GOT3 (cell line): ENCODE data around the gene MRGPRX1.
"Not testable (repeated sequence)": the region's sequence is repeated elsewhere in the genome, so short reads cannot be mapped to it uniquely, and the experiment has no call there.

Source experiments
- DNase-seq: peaks from one replicate; lab custom pipeline; 2025; ENCODE audit warnings: mixed read lengths; lab: John Stamatoyannopoulos, UW

Gene MRGPRX1

DNA sequence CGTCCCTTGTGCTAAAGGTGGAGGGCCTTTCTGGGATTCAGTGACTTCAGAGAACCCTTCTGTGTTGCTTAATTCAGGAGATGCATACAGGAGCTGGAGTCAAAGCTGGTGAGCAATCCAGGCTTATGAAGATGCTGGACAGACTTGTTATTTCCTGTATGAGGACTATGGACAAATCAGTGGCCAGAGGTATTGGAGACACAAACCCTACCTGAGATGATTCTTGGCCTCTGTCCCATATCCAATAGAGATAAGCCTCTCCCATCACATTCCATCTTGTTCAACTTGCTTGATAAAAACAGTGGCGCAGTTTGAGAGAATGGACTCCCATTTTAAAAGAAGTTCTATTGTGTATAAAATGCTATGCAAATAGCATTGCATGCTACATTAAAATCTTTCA lies at the start of gene MRGPRX1:
Gene MRGPRX1 (minus strand): TSS at position 101 of the 400 bp plus-strand sequence. CDS start 4,630 bp downstream, outside the sequence.
- DNase-seq, result no peak

DNA sequence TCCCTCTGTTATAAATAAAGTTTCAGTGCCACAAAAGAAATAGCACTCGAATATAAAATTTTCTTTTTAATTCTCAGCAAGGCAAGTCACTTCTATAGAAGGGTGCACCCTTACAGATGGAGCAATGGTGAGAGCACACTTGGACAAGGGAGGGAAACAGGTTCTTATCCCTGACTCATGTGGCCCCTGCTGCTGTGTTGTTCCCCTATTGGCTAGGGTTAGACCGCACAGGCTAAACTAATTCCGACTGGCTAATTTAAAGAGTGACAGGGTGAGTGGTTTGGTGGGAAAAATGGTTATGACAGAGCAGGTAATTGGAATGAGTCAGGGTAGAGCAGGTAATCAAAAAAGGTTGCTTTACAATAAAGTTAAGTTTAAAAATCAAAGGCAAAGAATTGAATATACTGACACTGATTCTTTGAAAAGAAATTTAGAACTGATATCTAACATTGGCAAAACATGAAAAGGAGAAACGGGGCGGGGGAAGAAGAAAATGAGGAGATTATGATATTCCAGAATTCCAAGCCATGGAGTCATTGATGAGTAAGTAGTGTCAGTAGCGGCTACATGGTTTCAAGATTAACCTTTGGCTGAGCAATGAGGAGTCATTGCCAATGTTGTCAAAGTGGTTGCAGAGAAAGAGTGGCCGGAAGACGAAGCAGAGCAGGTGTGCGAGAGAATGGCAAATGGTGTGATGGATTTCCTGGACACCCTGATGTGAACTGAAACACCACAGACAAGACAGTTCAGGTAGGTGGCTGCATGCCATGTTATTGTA lies 48.4 kb upstream of the MRGPRX1 start:
- DNase-seq, result no peak

DNA sequence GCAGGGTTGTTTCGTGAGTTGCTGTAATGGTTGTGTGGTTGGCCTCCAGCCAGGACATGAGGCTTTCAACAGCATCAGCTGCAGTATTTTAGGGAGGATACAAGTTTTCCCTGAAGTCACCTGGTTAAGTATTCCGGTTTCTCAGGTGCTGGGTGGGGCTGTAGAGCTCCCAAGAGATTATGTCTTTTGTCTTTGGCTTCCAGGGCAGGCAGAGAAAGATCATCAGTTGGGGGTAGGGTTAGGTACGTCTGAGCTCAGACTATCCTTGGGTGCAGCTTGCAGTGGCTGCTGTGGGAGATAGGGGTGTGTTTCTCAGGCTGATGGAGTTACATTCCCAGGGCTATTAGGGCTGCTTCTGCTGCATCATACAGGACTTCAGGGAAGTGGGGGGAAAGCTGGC lies 47.5 kb upstream of the MRGPRX1 start:
- no peak for DNase-seq

DNA sequence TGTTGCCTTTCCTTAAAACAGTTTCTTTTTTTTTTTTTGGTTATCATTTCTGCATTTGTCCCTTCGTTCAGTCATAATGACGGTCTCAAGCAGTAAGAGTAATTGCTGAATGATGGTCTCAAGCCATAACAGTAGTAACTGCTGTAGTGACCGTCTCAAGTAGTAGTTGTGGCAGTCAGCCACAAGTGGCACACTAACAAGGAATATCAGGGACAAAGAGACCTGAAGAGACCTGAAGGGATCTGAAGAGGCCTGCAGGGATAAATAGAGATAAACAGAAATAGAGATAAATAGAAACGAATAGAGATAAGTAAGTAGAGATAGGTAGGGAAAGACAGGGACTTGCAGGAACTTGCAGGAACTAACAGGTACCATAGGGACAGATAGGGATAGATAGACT lies 42.7 kb upstream of the MRGPRX1 start:
- no peak for DNase-seq

DNA sequence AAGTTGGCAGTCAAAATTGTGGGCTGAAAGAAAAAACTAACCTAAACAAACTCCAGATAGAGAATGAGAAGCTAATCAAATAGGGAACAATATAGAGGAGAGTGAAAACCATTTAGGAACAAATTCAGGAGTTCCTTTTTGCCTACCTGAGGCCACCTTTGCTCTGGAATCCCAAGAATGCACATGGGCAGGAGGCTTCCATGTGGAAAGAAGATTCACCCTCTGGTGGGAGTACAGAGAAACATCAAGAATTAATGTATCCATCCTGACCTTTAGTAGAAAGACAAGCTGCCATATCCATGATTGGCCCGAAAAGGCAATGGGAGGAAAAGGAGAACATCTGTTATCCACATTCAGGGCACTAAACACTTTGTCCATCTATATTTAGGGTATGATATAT lies 35.0 kb upstream of the MRGPRX1 start:
- no peak for DNase-seq

DNA sequence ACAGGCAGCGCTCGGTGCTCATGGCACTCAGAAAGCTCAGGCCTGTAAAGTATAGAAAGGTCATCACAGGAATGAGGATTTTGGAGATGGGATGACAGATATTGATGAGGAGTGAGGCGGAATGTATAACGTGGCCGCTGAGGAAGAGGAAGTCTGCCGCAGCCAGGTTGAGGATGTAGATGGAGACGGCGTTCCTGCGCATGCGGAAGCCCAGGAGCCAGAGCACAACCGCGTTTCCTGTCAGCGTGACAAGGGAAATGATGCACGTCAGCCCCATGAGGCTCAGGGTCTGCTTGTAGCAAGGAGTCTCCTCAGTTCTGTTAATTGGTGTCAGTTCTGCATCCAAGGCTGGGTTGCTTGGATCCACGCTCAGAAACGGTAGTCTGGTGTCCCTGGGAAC lies 33.1 kb upstream of the MRGPRX1 start:
- DNase-seq, result no peak

DNA sequence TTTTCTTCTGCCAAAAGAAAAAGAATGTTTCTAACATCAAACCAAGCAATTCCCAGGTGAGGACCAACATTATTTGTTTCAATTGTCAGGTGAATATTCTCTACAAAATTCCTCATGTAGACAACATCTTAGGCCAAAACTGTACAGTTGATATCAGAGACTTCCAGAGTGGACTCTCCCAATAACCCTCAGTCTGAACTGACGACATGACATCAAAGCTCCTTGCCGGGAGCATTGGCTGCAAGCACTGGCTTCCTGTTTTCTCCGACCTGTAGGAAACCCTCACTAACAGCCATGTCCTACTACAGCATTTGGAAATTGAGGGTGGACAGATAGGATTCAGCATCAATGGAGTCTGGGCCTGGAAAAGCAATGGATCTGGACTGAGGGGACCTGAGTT lies 30.5 kb upstream of the MRGPRX1 start:
- DNase-seq, result no peak

DNA sequence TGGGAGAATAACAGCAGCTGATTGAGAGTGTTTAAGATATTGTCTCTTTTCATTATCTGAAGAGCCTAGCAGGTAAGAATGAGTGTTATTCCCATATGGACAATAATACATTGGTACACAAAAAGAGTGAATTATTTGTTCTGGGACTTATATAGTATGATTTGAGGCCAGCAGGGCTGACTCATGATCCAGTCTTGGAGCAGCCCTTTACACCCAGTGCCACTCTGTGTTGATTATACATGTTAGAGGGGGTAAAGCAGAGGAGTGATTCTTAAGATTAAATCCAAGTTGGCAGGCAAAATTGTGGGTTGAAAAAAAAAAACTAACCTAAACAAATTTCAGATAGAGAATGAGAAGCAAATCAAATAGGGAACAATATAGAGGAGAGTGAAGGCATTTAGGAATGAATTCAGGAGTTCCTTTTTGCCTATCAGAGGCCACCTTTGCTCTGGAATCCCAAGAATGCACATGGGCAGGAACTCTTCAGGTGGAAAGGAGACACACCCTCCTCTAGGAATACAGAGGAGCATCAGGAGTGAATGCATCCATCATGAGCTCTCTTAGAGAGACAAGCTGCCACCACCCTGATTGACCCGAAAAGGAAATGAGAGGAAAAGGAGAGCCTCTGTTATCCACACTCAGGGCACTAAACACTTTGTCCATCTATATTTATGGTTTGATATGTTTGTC lies 19.2 kb upstream of the MRGPRX1 start:
- DNase-seq, result no peak

DNA sequence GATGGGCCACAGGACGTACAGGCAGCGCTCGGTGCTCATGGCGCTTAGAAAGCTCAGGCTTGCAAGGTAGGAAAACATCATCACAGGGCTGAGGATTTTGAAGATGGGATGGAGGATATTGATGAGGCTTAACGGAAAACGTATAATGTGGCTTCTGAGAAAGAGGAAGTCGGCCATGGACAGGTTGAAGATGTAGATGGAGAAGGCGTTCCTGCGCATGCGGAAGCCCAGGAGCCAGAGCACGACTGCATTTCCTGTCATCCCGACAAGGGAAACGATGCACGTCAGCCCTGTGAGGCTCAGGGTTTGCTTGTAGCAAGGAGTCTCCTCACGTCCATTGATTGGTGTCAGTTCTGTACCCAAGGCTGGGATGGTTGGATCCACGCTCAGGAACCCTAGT lies 17.4 kb upstream of the MRGPRX1 start:
- no peak for DNase-seq

DNA sequence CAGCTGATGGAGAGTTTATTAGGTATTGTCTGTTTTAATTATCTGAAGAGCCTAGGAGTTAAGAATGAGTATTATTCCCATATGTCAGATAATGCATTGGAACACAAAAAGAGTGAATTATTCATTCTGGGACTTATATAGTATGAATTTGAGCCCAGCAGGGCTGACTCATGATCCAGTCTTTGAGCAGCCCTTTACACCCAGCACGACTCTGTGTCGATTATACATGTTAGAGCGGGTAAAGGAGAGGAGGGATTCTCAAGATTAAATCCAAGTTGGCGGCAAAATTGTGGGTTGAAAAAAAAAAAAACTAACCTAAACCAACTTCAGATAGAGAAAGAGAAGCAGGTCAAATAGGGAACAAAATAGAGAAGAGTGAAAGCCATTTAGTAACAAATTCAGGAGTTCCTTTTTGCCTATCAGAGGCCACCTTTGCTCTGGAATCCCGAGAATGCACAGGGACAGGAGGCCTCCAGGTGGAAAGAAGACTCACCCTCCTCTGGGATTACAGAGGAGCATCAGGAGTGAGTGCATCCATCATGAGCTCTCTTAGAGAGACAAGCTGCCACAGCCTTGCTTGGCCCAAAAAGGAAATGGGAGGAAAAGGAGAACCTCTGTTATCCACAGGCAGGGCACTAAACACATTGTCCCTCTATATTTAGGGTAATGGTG lies 3.1 kb downstream of the MRGPRX1 start:
- DNase-seq, result no peak

DNA sequence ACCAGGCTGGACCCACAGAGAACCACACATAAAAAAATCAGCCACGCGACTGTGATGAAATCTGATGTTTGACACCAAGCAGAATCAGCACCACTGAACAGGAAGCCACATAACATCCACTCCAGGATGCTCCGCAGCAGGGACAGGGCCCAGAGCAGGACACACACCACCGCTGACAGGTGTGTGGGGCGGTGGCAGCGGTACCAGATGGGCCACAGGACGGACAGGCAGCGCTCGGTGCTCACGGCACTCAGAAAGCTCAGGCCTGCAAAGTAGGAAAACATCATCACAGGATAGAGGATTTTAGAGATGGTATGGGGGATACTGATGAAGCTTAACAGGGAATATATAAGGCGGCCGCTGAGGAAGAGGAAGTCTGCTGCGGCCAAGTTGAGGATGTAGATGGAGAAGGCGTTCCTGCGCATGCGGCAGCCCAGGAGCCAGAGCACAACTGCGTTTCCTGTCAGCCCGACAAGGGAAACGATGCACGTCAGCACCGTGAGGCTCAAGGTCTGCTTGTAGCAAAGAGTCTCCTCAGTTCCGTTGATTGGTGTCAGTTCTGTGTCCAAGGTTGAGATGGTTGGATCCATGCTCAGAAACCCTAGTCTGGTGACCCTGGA lies 4.9 kb downstream of the MRGPRX1 start:
- no peak for DNase-seq

DNA sequence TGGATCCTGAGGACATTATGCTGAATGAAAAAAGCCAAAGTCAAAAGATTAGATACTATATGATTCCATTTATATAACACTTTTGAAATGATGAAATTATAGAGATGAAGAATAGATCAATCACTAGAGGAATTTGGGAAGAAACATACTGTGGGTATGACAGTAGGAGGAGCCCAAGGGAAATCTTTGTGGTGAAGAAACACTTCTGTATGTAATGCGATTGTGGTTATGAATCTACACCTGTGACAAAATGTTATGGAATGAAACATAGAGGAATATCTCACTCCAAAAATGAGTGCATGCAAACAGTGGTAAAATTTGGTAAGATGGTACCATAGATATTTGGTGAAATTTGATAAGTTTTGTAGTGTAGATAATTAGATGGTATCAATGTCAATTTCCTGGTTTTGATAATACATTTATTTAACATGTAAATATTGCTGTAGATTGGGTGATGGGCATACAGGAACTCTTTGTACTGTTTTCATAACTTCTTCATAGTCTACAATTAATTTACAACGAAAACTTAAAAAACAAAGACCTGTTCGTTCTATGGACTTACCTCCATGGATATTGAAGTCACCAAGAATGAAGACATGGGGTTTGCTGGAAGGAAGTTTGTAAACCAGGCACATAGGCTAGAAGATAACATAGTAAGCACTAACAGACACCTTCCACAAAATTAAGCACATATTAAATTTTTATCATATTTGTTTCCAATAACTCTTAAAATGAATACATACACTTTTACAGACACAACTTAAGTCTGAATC lies 11.5 kb downstream of the MRGPRX1 start:
- no peak for DNase-seq

DNA sequence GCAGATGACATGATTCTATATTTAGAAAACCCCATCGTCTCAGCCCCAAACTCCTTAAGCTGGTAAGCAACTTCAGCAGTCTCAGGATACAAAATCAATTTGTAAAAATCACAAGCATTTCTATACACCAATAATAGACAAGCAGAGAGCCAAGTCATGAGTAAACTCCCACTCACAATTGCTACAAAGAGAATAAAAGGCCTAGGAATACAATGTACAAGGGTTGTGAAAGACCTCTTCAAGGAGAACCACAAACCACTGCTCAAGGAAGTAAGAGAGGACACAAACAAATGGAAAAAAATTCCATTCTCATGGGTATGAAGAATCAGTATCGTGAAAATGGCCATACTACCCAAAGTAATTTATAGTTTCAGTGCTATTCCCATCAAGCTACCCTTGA lies 13.8 kb downstream of the MRGPRX1 start:
- not testable (repeated sequence) for DNase-seq

DNA sequence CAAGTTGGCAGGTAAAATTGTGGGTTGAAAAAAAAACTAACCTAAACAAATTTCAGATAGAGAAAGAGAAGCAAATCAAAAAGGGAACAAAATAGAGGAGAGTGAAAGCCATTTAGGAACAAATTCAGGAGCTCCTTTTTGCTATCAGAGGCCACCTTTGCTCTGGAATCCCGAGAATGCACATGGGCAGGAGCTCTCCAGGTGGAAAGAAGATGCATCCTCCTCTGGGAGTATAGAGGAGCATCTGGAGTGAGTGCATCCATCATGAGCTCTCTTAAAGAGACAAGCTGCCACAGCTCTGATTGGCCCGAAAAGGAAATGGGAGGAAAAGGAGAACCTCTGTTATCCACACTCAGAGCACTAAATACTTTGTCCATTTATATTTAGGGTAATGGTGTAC lies 26.3 kb downstream of the MRGPRX1 start:
- no peak for DNase-seq

DNA sequence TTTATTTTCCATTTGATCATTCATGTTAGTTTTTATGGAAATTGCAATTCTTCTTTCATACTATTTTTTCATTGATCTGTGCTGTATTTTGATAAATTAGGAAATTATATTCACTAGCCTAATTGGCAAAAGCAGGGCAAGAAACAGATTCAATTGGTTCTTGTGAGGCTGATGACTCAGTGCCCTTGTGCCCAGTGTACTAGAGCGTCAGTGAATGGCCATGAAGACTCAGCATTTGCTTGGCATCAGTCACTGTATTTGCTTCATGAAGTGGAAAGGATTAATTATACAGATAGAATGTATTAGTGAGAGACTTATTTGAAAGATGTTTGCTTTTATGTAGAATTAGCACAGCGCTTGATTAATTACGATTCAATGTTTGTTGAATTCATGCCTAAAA lies 31.8 kb downstream of the MRGPRX1 start:
- DNase-seq, result no peak

DNA sequence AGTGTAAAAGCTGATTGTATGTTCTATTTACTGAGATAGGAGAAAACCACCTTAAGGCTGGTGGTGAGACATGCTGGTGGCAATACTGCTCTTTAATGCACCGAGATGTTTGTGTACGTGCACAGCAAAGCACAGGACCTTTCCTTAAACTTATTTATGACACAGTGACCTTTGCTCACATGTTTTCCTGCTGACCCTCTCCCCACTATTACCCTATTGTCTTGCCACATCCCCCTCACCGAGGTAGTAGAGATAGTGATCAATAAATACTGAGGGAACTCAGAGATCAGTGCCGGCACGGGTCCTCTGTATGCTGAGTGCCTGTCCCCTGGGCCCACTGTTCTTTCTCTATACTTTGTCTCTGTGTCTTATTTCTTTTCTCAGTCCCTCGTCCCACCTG lies 38.6 kb downstream of the MRGPRX1 start:
- DNase-seq, result not testable (repeated sequence)

DNA sequence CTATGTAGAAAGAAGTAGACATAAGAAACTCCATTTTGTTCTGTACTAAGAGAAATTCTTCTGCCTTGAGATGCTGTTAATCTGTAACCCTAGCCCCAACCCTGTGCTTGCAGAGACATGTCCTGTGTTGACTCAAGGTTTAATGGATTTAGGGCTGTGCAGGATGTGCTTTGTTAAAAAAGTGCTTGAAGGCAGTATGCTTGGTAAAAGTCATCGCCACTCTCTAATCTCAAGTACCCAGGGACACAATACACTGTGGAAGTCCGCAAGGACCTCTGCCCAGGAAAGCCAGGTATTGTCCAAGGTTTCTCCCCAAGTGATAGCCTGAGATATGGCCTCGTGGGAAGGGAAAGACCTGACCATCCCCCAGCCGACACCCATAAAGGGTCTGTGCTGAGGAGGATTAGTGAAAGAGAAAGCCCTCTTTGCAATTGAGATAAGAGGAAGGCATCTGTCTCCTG lies 39.0 kb downstream of the MRGPRX1 start:
- not testable (repeated sequence) for DNase-seq

DNA sequence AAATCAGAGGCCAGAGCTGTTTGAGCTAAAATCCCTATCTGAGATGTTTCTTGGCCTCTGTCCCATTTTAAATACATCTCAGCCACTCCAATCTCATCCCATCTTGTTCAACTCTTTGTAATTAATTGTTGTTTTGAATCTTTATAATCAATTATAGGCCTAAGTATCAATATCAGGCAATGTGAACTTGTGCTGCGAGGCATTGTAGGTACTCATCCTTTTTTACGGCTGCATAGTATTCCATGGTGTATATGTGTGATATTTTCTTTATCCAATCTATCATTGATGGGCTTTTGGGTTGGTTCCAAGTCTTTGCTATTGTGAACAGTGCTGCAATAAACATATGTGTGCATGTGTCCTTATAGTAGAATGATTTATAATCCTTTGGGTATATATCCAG lies 47.5 kb downstream of the MRGPRX1 start:
- DNase-seq, result not testable (repeated sequence)

DNA sequence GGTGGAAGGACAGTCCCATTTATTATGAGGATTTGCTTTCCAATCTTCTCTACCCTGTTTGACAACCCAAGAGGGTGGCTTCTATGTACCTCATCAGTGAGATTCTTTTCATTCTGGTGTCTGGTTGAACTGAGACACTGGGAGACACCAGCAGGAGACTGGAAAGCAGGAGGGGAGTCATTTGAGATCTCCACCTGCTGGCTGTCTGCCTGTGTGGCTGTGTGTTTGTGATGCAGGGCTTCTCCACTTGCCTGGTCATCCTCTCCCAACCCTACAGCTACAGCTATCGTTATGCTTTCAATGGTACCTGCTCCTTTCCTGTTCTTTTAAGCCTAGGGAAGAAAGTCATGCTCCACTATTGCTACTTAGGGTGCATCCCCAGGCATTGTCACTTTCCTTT lies 48.6 kb downstream of the MRGPRX1 start:
- DNase-seq, result no peak
